ENCODE data around the gene LENG1.
A peak's percentile ranks its signal among the peaks of the same experiment; 100 is the strongest.

Gene LENG1

GRCh38 chr19:54159352-54160181, at the start of gene LENG1:
TSS of gene LENG1 (minus strand) at chr19:54159721. CDS start at chr19:54159695, 26 bp downstream.
- CTCF ChIA-PET: interaction anchor here (0.7 to 1.9 kb wide), 8 partner anchors 9 to 231 kb away, joined by 3 to 15 read pairs (median 4); partner anchors contain the start of gene CNOT3
- peak; percentile 63; the same call in 1 of the 2 replicates for TF ChIP-seq GLIS1 (tag by site-specific recombination; IDR thresholded peaks at IDR 0.05)
- no peak for TF ChIP-seq KLF17 (tag by site-specific recombination; IDR thresholded peaks at IDR 0.05)
- no peak for TF ChIP-seq BCL11A (tag by site-specific recombination; IDR thresholded peaks at IDR 0.05; ENCODE audit: low read depth)
- peak; percentile 84; the same call in 1 of the 2 replicates for TF ChIP-seq ZNF121 (tag by site-specific recombination; IDR thresholded peaks at IDR 0.05)
- TF ChIP-seq PRDM6 (tag by site-specific recombination; IDR thresholded peaks at IDR 0.05): no peak
- TF ChIP-seq ZNF677 (tag by site-specific recombination; IDR thresholded peaks at IDR 0.05): no peak
- no peak for TF ChIP-seq ZNF404 (tag by site-specific recombination; IDR thresholded peaks at IDR 0.05)
- no peak for TF ChIP-seq ZNF791 (tag by site-specific recombination; IDR thresholded peaks at IDR 0.05)
- TF ChIP-seq ZNF19 (tag by site-specific recombination; IDR thresholded peaks at IDR 0.05; ENCODE audit: low read depth): no peak
- peak; percentile 85 for TF ChIP-seq SP3 (tag by site-specific recombination; IDR thresholded peaks at IDR 0.05)
- no peak for TF ChIP-seq OVOL3 (tag by site-specific recombination; IDR thresholded peaks at IDR 0.05)
- no peak for TF ChIP-seq ZNF155 (tag by site-specific recombination; IDR thresholded peaks at IDR 0.05)
- TF ChIP-seq ZSCAN18 (tag by site-specific recombination; IDR thresholded peaks at IDR 0.05): no peak
- no peak for TF ChIP-seq ZNF366 (tag by site-specific recombination; conservative IDR thresholded peaks at IDR 0.05)
- TF ChIP-seq ZNF10 (tag by site-specific recombination; IDR thresholded peaks at IDR 0.05): no peak
- TF ChIP-seq ZNF777 (tag by site-specific recombination; IDR thresholded peaks at IDR 0.05; ENCODE audit: borderline replicate concordance): no peak; the same call in 1 of the 2 replicates
- no peak for TF ChIP-seq ZNF544 (tag by site-specific recombination; IDR thresholded peaks at IDR 0.05)
- peak; percentile 90 for TF ChIP-seq ZNF792 (tag by site-specific recombination; IDR thresholded peaks at IDR 0.05)
- TF ChIP-seq PRDM2 (tag by site-specific recombination; IDR thresholded peaks at IDR 0.05; ENCODE audit: borderline replicate concordance): no peak
- no peak for TF ChIP-seq KLF16 (tag by site-specific recombination; IDR thresholded peaks at IDR 0.05)
- TF ChIP-seq ZSCAN4 (tag by site-specific recombination; IDR thresholded peaks at IDR 0.05): no peak
- TF ChIP-seq ZNF768 (tag by site-specific recombination; IDR thresholded peaks at IDR 0.05): no peak
- no peak for TF ChIP-seq PRDM4 (tag by site-specific recombination; IDR thresholded peaks at IDR 0.05)

More at GRCh38 chr19:54159352-54160181, at the start of gene LENG1:
- Histone ChIP-seq H3K4me3 (ENCODE audit: low read depth, low read length) (peak within 1 kb of the TSS; percentile 96), H3K9me3 (ENCODE audit: control insufficient read depth, insufficient read depth, low read depth, low read length) (no peaks in the 10 kb centered on the region), H3K36me3 (ENCODE audit: control insufficient read depth in 2 of 2, insufficient read depth in 1 of 2, low read length in 2 of 2) (peaks cover 12 to 33% of the 10 kb centered on the region in 2 experiments), H3K27ac (ENCODE audit: extremely low read depth, low read depth, low read length) (peak within 1 kb of the TSS; percentile 78), H3K4me1 (ENCODE audit: control insufficient read depth, insufficient read depth, low read length) (peaks cover 4% of the 10 kb centered on the region; the same call in 1 of the 2 replicates)
- POLR2A ChIA-PET: interaction anchor here (1.3 to 3.2 kb wide), 11 partner anchors 9 to 50 kb away, joined by 4 to 60 read pairs (median 11); partner anchors contain the start of genes CNOT3, MBOAT7, PRPF31 and RPS9
